ENCODE results near the gene RAB30.

DNA sequence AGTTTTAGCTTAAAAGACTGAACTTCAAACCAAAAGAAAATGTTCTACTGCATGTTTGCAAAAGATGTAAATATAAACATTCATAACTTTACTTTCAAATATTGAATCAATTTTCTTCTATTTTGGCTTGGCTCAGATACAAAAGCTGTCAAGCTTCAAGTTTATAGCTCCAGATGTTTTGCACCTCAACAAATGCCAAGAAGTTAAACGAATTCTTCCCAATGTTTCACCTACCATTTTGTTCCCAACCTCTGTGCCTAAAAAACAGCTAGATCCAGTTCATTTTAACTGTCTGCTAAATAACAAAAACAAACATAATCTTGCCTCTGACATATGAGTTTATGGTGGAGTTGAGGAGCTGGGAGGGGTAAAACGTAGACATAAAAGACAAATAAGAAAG lies 76.5 kb downstream of the RAB30 start:
- TF ChIP-seq CTCF (IDR thresholded peaks at IDR 0.05), result no peak
- no peak for TF ChIP-seq POLR2A (IDR thresholded peaks at IDR 0.05)
- no peak for TF ChIP-seq EP300 (IDR thresholded peaks at IDR 0.05)
